OCI-LY7 (cell line): Measurements from ENCODE around the gene DLGAP1. TPM values are rescaled to one million over a fixed set of nuclear protein-coding genes. Genes with fewer than 3 reads are reported as not detected.

Experiments used
- BruUV-seq: library from RNA; stranded (reverse); fragments of 400-500 nt; replicated peaks from 2 replicates; lab custom pipeline; 2021; lab: Mats Ljungman, UMichigan
- CTCF ChIA-PET: fragments of 300-600 bp; sonication (Branson Sonifier 250); formaldehyde crosslinking; loops from one replicate; lab custom pipeline; 2022; ENCODE audit warnings: antibody characterized with exemption; ENCODE audit not compliant: unreplicated experiment; lab: Charles Lee
- POLR2A ChIA-PET: fragments of 300-600 bp; sonication (Branson Sonifier 250); formaldehyde crosslinking; loops from one replicate; lab custom pipeline; 2022; ENCODE audit warnings: antibody characterized with exemption; lab: Charles Lee
- DNase-seq: peaks from one replicate; pipeline ENCODE4 v3.0.0-alpha.2; 2015; ENCODE audit warnings: low spot score
- H2AFZ ChIP-seq: fragments of 200-600 bp; sonication (generic), shearing (Covaris generic); 2 replicates; pipeline ENCODE4 v1.6.1; 2014; ENCODE audit warnings: mild to moderate bottlenecking, antibody characterized with exemption, low read length, moderate library complexity
- H3K27ac ChIP-seq: fragments of 200-600 bp; sonication (generic); 2 replicates; pipeline ENCODE4 v1.5.1; 2014; ENCODE audit warnings: mixed run types, low read depth, mild to moderate bottlenecking, moderate library complexity, low read length, inconsistent platforms; ENCODE audit not compliant: poor library complexity, severe bottlenecking
- H3K36me3 ChIP-seq: fragments of 200-600 bp; sonication (generic); 2 replicates; pipeline ENCODE4 v1.6.1; 2014; ENCODE audit warnings: mild to moderate bottlenecking, antibody characterized with exemption, low read length, moderate library complexity, mixed read lengths; ENCODE audit not compliant: insufficient read depth
- H3K4me1 ChIP-seq: fragments of 200-600 bp; sonication (generic); 2 replicates; pipeline ENCODE4 v1.5.1; 2014; ENCODE audit warnings: mild to moderate bottlenecking, low read length; ENCODE audit not compliant: insufficient read depth, poor library complexity, severe bottlenecking
- H3K4me2 ChIP-seq: fragments of 200-600 bp; sonication (generic); 2 replicates; pipeline ENCODE4 v1.6.1; 2014; ENCODE audit warnings: mild to moderate bottlenecking, low read length
- H3K4me3 ChIP-seq: fragments of 200-600 bp; sonication (generic); 2 replicates; pipeline ENCODE4 v1.5.1; 2014; ENCODE audit warnings: mild to moderate bottlenecking, low read depth, low read length; ENCODE audit not compliant: poor library complexity, severe bottlenecking
- H3K79me2 ChIP-seq: fragments of 200-600 bp; sonication (generic); 2 replicates; pipeline ENCODE4 v1.6.1; 2016; ENCODE audit warnings: low read depth, mild to moderate bottlenecking, low read length, moderate library complexity, mixed read lengths; ENCODE audit not compliant: insufficient read depth
- H3K9me2 ChIP-seq: fragments of 200-600 bp; sonication (generic); 2 replicates; pipeline ENCODE4 v1.6.1; 2016; ENCODE audit warnings: mild to moderate bottlenecking, low read length, mixed read lengths; ENCODE audit not compliant: insufficient read depth
- H3K9me3 ChIP-seq: fragments of 200-600 bp; sonication (generic); 2 replicates; pipeline ENCODE4 v1.6.1; 2014; ENCODE audit warnings: mild to moderate bottlenecking, mixed run types, low read length, mixed read lengths
- H4K20me1 ChIP-seq: fragments of 200-600 bp; sonication (generic); 2 replicates; pipeline ENCODE4 v1.6.1; 2014; ENCODE audit warnings: mild to moderate bottlenecking, antibody characterized with exemption, low read length, moderate library complexity, mixed read lengths; ENCODE audit not compliant: insufficient read depth
- CTCF ChIP-seq: fragments of 200-600 bp; sonication (generic); conservative IDR thresholded peaks from 2 replicates; pipeline ENCODE4 v1.5.1; 2014; ENCODE audit warnings: mild to moderate bottlenecking, antibody characterized with exemption, low read length, moderate library complexity, mixed read lengths
- EZH2phosphoT487 ChIP-seq: fragments of 200-600 bp; sonication (generic); IDR thresholded peaks from 2 replicates; pipeline ENCODE4 v1.6.1; 2018; ENCODE audit warnings: low read depth, borderline replicate concordance, mild to moderate bottlenecking, mixed run types, antibody characterized with exemption, low read length, moderate library complexity, mixed read lengths
- intact Hi-C: fragments of 100-400 bp; cut with micrococcal nuclease; formaldehyde crosslinking; loops from one replicate; pipeline ENCODE4 v1.10.0; 2022; ENCODE audit not compliant: unreplicated experiment
- total RNA-seq, 2 experiments: library from RNA; depleted of rRNA in 1 of 2; stranded (reverse); fragments of >200 nt in 1 of 2; shearing (Covaris generic) in 1 of 2; gene quantifications; 2 replicates each; pipeline ENCODE4 v1.2.3, GENCODE V29; 2014 to 2022

Gene DLGAP1
- total RNA-seq, 2 experiments from 2014 or later, result 0.22 TPM; not detected in 1

GRCh38 chr18:4102901-4103300 is 352.2 kb downstream of the DLGAP1 start:
- no peak for DNase-seq
- H3K4me2 ChIP-seq, result no peak overlapping the region
- CTCF ChIA-PET, result no interaction called here
- no peak overlapping the region for H3K4me3 ChIP-seq
- no TSS peak for BruUV-seq
- no peaks in the 10 kb centered on the region for H3K79me2 ChIP-seq
- no peaks in the 10 kb centered on the region for H4K20me1 ChIP-seq
- no peaks in the 10 kb centered on the region for H3K4me1 ChIP-seq
- H3K9me2 ChIP-seq, result no peaks in the 10 kb centered on the region
- POLR2A ChIA-PET, result interaction anchor here (0.5 to 0.7 kb wide), 3 partner anchors 12 to 351 kb away, joined by 3 to 7 read pairs (median 3); no protein-coding TSS in a partner anchor
- TF ChIP-seq CTCF (no peak), EZH2phosphoT487 (no peak)
- no peak overlapping the region for H2AFZ ChIP-seq
- H3K27ac ChIP-seq, result no peak overlapping the region
- intact Hi-C loops, result loop anchor here (10.0 kb wide), 2 partner anchors 58 to 922 kb away; no protein-coding TSS in a partner anchor
- H3K9me3 ChIP-seq, result no peaks in the 10 kb centered on the region
- no peaks in the 10 kb centered on the region for H3K36me3 ChIP-seq

GRCh38 chr18:4101009-4101408 is 354.1 kb downstream of the DLGAP1 start:
- H4K20me1 ChIP-seq, result no peaks in the 10 kb centered on the region
- H3K9me2 ChIP-seq, result no peaks in the 10 kb centered on the region
- no TSS peak for BruUV-seq
- no peaks in the 10 kb centered on the region for H3K9me3 ChIP-seq
- no peaks in the 10 kb centered on the region for H3K4me1 ChIP-seq
- intact Hi-C loops, result loop anchor here (10.0 kb wide), 2 partner anchors 56 to 924 kb away; no protein-coding TSS in a partner anchor
- H3K27ac ChIP-seq, result no peak overlapping the region
- ChIA-PET CTCF (no interaction called here), POLR2A (no interaction called here)
- H3K4me3 ChIP-seq, result no peak overlapping the region
- no peak overlapping the region for H3K4me2 ChIP-seq
- H3K79me2 ChIP-seq, result no peaks in the 10 kb centered on the region
- no peak overlapping the region for H2AFZ ChIP-seq
- H3K36me3 ChIP-seq, result no peaks in the 10 kb centered on the region
- no peak for DNase-seq
- TF ChIP-seq CTCF, result no peak
- no peak for TF ChIP-seq EZH2phosphoT487

- no peak overlapping the region for H2AFZ ChIP-seq
- H3K4me2 ChIP-seq, result no peak overlapping the region
- intact Hi-C loops, result no loop called here
- TF ChIP-seq CTCF (no peak), EZH2phosphoT487 (no peak)
- CTCF ChIA-PET, result no interaction called here
- BruUV-seq, result no TSS peak
- DNase-seq, result no peak
- H3K79me2 ChIP-seq, result no peaks in the 10 kb centered on the region
- no peak overlapping the region for H3K4me3 ChIP-seq
- H3K9me2 ChIP-seq, result no peaks in the 10 kb centered on the region
- no peak overlapping the region for H3K27ac ChIP-seq
- POLR2A ChIA-PET, result interaction anchor here (0.9 to 1.3 kb wide), 2 partner anchors 10 to 279 kb away, joined by 3 to 4 read pairs; no protein-coding TSS in a partner anchor
- H3K9me3 ChIP-seq, result no peaks in the 10 kb centered on the region
- H3K36me3 ChIP-seq, result no peaks in the 10 kb centered on the region
- H4K20me1 ChIP-seq, result no peaks in the 10 kb centered on the region
- H3K4me1 ChIP-seq, result no peaks in the 10 kb centered on the region
Measured at GRCh38 chr18:4096486-4096885, 358.6 kb downstream of the DLGAP1 start.
